Measurements from ENCODE around the gene ZFP69.

DNA sequence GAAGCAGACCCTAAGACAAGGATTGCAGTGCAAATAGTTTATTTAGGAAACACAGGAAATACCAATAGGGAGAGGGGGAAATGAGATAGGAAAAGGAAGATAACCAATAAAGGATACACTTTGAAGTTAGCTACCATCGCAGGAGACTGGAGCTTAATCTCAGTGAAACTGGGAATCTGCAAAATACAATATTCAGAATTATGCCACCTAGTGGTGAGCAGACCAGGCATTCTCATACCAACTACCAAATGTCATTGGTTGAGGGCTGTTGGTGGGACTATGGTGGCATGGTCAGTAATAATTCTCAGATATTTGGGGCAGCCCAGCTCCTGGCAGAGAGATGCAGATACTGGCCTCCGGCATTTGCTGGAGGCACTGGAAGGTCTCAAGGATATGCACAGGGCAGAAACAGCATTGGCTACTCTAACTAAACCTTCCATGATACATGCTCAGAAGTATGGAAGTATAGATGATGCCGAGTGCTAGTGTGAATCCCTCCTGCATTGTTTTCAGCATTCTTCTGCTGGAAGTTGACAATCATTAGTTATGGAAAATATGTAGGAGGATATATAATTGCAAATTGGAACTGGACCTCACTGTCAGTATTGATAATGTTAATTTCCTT, 38.6 kb upstream of the ZFP69 start:
- TF ChIP-seq POLR2A (IDR thresholded peaks at IDR 0.05) = no peak
- TF ChIP-seq, protein P1, sequence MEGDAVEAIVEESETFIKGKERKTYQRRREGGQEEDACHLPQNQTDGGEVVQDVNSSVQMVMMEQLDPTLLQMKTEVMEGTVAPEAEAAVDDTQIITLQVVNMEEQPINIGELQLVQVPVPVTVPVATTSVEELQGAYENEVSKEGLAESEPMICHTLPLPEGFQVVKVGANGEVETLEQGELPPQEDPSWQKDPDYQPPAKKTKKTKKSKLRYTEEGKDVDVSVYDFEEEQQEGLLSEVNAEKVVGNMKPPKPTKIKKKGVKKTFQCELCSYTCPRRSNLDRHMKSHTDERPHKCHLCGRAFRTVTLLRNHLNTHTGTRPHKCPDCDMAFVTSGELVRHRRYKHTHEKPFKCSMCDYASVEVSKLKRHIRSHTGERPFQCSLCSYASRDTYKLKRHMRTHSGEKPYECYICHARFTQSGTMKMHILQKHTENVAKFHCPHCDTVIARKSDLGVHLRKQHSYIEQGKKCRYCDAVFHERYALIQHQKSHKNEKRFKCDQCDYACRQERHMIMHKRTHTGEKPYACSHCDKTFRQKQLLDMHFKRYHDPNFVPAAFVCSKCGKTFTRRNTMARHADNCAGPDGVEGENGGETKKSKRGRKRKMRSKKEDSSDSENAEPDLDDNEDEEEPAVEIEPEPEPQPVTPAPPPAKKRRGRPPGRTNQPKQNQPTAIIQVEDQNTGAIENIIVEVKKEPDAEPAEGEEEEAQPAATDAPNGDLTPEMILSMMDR (IDR thresholded peaks at IDR 0.05 in 8 of 11, conservative IDR thresholded peaks at IDR 0.05 in 3 of 11) = peak; percentile 41 to 79 (median 73)

Measured in spleen (tissue), 7 donors.